OCI-LY3 (cell line): ENCODE data around the gene TPD52L2.

Experiments used
- H2AFZ ChIP-seq: fragments of 200-600, 300-600 bp; shearing (Covaris generic); 2 replicates; pipeline ENCODE4 v1.6.0; 2014; ENCODE audit warnings: antibody characterized with exemption, low read depth, low read length
- H3K27ac ChIP-seq: fragments of 200-600, 300-600 bp; sonication (generic); 2 replicates; pipeline ENCODE4 v1.5.1; 2014; ENCODE audit warnings: mild to moderate bottlenecking, low read length, moderate library complexity, mixed read lengths
- H3K27me3 ChIP-seq: fragments of 200-600, 300-600 bp; sonication (generic); 2 replicates; pipeline ENCODE4 v1.6.1; 2014; ENCODE audit warnings: low read depth, low read length, mixed read lengths
- H3K36me3 ChIP-seq: fragments of 200-600, 300-600 bp; sonication (generic); replicated peaks from 2 replicates; pipeline ENCODE3; 2014; ENCODE audit warnings: low read depth, low read length, mixed read lengths
- H3K4me1 ChIP-seq: fragments of 300-600, 200-600 bp; sonication (generic); 2 replicates; pipeline ENCODE4 v1.6.1; 2014; ENCODE audit warnings: low read length, mixed read lengths
- H3K4me2 ChIP-seq: fragments of 200-600, 300-600 bp; sonication (generic); 2 replicates; pipeline ENCODE4 v1.6.1; 2014; ENCODE audit warnings: low read length, mixed read lengths
- H3K4me3 ChIP-seq: fragments of 300-600, 200-600 bp; sonication (generic); 2 replicates; pipeline ENCODE4 v1.5.1; 2014; ENCODE audit warnings: antibody characterized with exemption, mild to moderate bottlenecking, low read length, moderate library complexity
- H3K79me2 ChIP-seq: fragments of 300-600, 200-600 bp; shearing (Covaris generic); 2 replicates; pipeline ENCODE4 v1.6.1; 2014; ENCODE audit warnings: mild to moderate bottlenecking, low read length, mixed read lengths
- H3K9ac ChIP-seq: fragments of 300-600, 200-600 bp; shearing (Covaris generic); 2 replicates; pipeline ENCODE4 v1.6.0; 2014; ENCODE audit warnings: mild to moderate bottlenecking, low read length, moderate library complexity
- H3K9me3 ChIP-seq: fragments of 200-600, 300-600 bp; shearing (Covaris generic); 2 replicates; pipeline ENCODE4 v1.6.1; 2014; ENCODE audit warnings: low read length, mixed read lengths; ENCODE audit not compliant: insufficient read depth
- H4K20me1 ChIP-seq: fragments of 200-600, 300-600 bp; sonication (generic); 2 replicates; pipeline ENCODE4 v1.6.1; 2016; ENCODE audit warnings: low read length, mixed read lengths; ENCODE audit not compliant: insufficient read depth
- CTCF ChIP-seq: fragments of 200-600, 300-600 bp; sonication (generic); IDR thresholded peaks from 2 replicates; pipeline ENCODE4 v1.5.1; 2014; ENCODE audit warnings: antibody characterized with exemption, low read length, low read depth
- EZH2phosphoT487 ChIP-seq: fragments of 200-600 bp; shearing (Covaris generic); IDR thresholded peaks from 2 replicates; pipeline ENCODE4 v1.6.1; 2018; ENCODE audit warnings: antibody characterized with exemption, mixed run types, low read depth

Gene TPD52L2

GRCh38 chr20:63843222-63843621, 21.8 kb upstream of the TPD52L2 start:
- no peak overlapping the region for H3K9ac ChIP-seq
- H4K20me1 ChIP-seq, result no peaks in the 10 kb centered on the region
- no peak overlapping the region for H3K27ac ChIP-seq
- no peaks in the 10 kb centered on the region for H3K79me2 ChIP-seq
- peaks cover 23% of the 10 kb centered on the region for H3K27me3 ChIP-seq
- TF ChIP-seq CTCF, result no peak
- no peak for TF ChIP-seq EZH2phosphoT487
- H3K36me3 ChIP-seq, result no peaks in the 10 kb centered on the region
- peaks cover 28% of the 10 kb centered on the region for H3K4me1 ChIP-seq
- no peak overlapping the region for H3K4me3 ChIP-seq
- H3K9me3 ChIP-seq, result no peaks in the 10 kb centered on the region
- no peak overlapping the region for H3K4me2 ChIP-seq
- no peak overlapping the region for H2AFZ ChIP-seq

- Histone ChIP-seq H2AFZ (0 out of 2 replicates have a peak overlapping the region, but pooled peaks have one; percentile 26), H3K9me3 (no peaks in the 10 kb centered on the region), H3K36me3 (no peaks in the 10 kb centered on the region), H4K20me1 (no peaks in the 10 kb centered on the region), H3K9ac (no peak overlapping the region), H3K4me3 (no peak overlapping the region), H3K4me2 (peak overlapping the region; percentile 27), H3K4me1 (peaks cover 28% of the 10 kb centered on the region), H3K79me2 (no peaks in the 10 kb centered on the region), H3K27ac (no peak overlapping the region), H3K27me3 (peaks cover 23% of the 10 kb centered on the region)
- TF ChIP-seq EZH2phosphoT487 (no peak), CTCF (no peak)
These were observed 21.3 kb upstream of the TPD52L2 start for GRCh38 chr20:63843778-63844177.

GRCh38 chr20:63844511-63844991, 20.5 kb upstream of the TPD52L2 start:
- peaks cover 28% of the 10 kb centered on the region for H3K4me1 ChIP-seq
- TF ChIP-seq EZH2phosphoT487 (no peak), CTCF (no peak)
- no peaks in the 10 kb centered on the region for H3K36me3 ChIP-seq
- no peak overlapping the region for H3K4me3 ChIP-seq
- peaks cover 23% of the 10 kb centered on the region for H3K27me3 ChIP-seq
- no peak overlapping the region for H3K27ac ChIP-seq
- H2AFZ ChIP-seq, result no peak overlapping the region
- no peaks in the 10 kb centered on the region for H4K20me1 ChIP-seq
- H3K4me2 ChIP-seq, result no peak overlapping the region
- no peaks in the 10 kb centered on the region for H3K79me2 ChIP-seq
- no peak overlapping the region for H3K9ac ChIP-seq
- no peaks in the 10 kb centered on the region for H3K9me3 ChIP-seq

- no peaks in the 10 kb centered on the region for H3K9me3 ChIP-seq
- TF ChIP-seq EZH2phosphoT487 (no peak), CTCF (no peak)
- no peak overlapping the region for H3K4me2 ChIP-seq
- no peak overlapping the region for H3K9ac ChIP-seq
- peaks cover 23% of the 10 kb centered on the region for H3K27me3 ChIP-seq
- H3K4me1 ChIP-seq, result peaks cover 38% of the 10 kb centered on the region
- no peak overlapping the region for H2AFZ ChIP-seq
- H3K36me3 ChIP-seq, result no peaks in the 10 kb centered on the region
- no peak overlapping the region for H3K27ac ChIP-seq
- no peaks in the 10 kb centered on the region for H3K79me2 ChIP-seq
- H4K20me1 ChIP-seq, result no peaks in the 10 kb centered on the region
- no peak overlapping the region for H3K4me3 ChIP-seq
These were observed 18.8 kb upstream of the TPD52L2 start for GRCh38 chr20:63846128-63846771.
